Activated CD8-positive, alpha-beta T cell treated with anti-CD3 and anti-CD28 coated beads, Interleukin-2, amount 10 ng/mL, durations not matched to agents 7 days and 5 days (primary cell): ENCODE data around the gene CD8B. TPM values are rescaled to one million over a fixed set of nuclear protein-coding genes. Genes with fewer than 3 reads are reported as not detected.

Experiments used
- ATAC-seq: fragments of 150-1000 bp; cut with Tn5 transposase; one replicate; pipeline ENCODE4 v1.10.0; 2021; ENCODE audit warnings: moderate library complexity
- CTCF ChIA-PET: fragments of 350-600 bp; sonication (Branson Sonifier 250); formaldehyde crosslinking; loops from one replicate; lab custom pipeline; 2021; ENCODE audit warnings: antibody characterized with exemption; lab: Charles Lee
- POLR2A ChIA-PET: fragments of 350-600 bp; sonication (Branson Sonifier 250); formaldehyde crosslinking; loops from one replicate; lab custom pipeline; 2021; ENCODE audit warnings: antibody characterized with exemption; lab: Charles Lee
- DNase-seq: peaks from one replicate; pipeline ENCODE4 v3.0.0-alpha.2; 2020
- H3K27ac Mint-ChIP-seq: one replicate; pipeline ENCODE4 v1.8.0; 2021; ENCODE audit warnings: mild to moderate bottlenecking, mixed read lengths
- H3K27me3 Mint-ChIP-seq: one replicate; pipeline ENCODE4 v1.8.0; 2021; ENCODE audit warnings: low read depth, mixed read lengths
- H3K36me3 Mint-ChIP-seq: one replicate; pipeline ENCODE4 v1.8.0; 2021; ENCODE audit warnings: low read depth, mixed read lengths
- H3K4me1 Mint-ChIP-seq: one replicate; pipeline ENCODE4 v1.8.0; 2021; ENCODE audit warnings: low read depth, mixed read lengths
- H3K4me3 Mint-ChIP-seq: one replicate; pipeline ENCODE4 v1.8.0; 2021; ENCODE audit warnings: mild to moderate bottlenecking, mixed read lengths
- H3K9me3 Mint-ChIP-seq: one replicate; pipeline ENCODE4 v1.8.0; 2022; ENCODE audit warnings: mixed read lengths; ENCODE audit not compliant: insufficient read depth
- total RNA-seq, 2 experiments: library from RNA; stranded (reverse); gene quantifications; one replicate each; pipeline ENCODE4 v1.2.3, GENCODE V29; 2021

The CD8B gene
- total RNA-seq, 2 experiments from 2014 or later: 423 to 439 TPM

GRCh38 chr2:86818114-86818801, 43.4 kb downstream of the CD8B start:
- peaks cover 70% of the 10 kb centered on the region for H3K36me3 Mint-ChIP-seq
- H3K9me3 Mint-ChIP-seq: no peaks in the 10 kb centered on the region
- no peaks in the 10 kb centered on the region for H3K27me3 Mint-ChIP-seq
- CTCF ChIA-PET: interaction anchor here (10.2 kb wide), 1 partner anchor 10 kb away, joined by 82 read pairs; no protein-coding TSS in a partner anchor
- peaks cover 81% of the 10 kb centered on the region for H3K4me1 Mint-ChIP-seq
- peak overlapping the region; percentile 37 for H3K4me3 Mint-ChIP-seq
- peak overlapping the region; percentile 82 for H3K27ac Mint-ChIP-seq
- POLR2A ChIA-PET: interaction anchor here (1.9 to 12.1 kb wide), 2 partner anchors 8 to 27 kb away, joined by 6 to 218 read pairs; partner anchors contain the start of gene CD8A
- DNase-seq (no peak), ATAC-seq (no peak)

GRCh38 chr2:86815611-86816010, 46.1 kb downstream of the CD8B start:
- Mint-ChIP-seq H3K4me1 (peaks cover 80% of the 10 kb centered on the region), H3K36me3 (peaks cover 77% of the 10 kb centered on the region), H3K4me3 (peak overlapping the region; percentile 48), H3K27me3 (no peaks in the 10 kb centered on the region), H3K27ac (peak overlapping the region; percentile 81), H3K9me3 (no peaks in the 10 kb centered on the region)
- DNase-seq (peak; percentile 54), ATAC-seq (peak; percentile 66)
- POLR2A ChIA-PET: interaction anchor here (12.2 kb wide), 1 partner anchor 9 kb away, joined by 218 read pairs; no protein-coding TSS in a partner anchor
- CTCF ChIA-PET: interaction anchor here (1.7 kb wide), 1 partner anchor 9 kb away, joined by 5 read pairs; no protein-coding TSS in a partner anchor

- H3K27me3 Mint-ChIP-seq: no peaks in the 10 kb centered on the region
- DNase-seq (peak; percentile 72), ATAC-seq (peak; percentile 12)
- CTCF ChIA-PET: interaction anchor here (0.6 to 8.7 kb wide), 5 partner anchors 14 to 52 kb away, joined by 3 to 243 read pairs (median 82); partner anchors contain the start of gene CD8A
- POLR2A ChIA-PET: interaction anchor here (0.6 to 12.2 kb wide), 7 partner anchors 15 to 547 kb away, joined by 3 to 329 read pairs (median 5); partner anchors contain the start of gene CD8A
- H3K36me3 Mint-ChIP-seq: peaks cover 49% of the 10 kb centered on the region
- H3K4me1 Mint-ChIP-seq: peaks cover 51% of the 10 kb centered on the region
- no peaks in the 10 kb centered on the region for H3K9me3 Mint-ChIP-seq
- H3K27ac Mint-ChIP-seq: peak overlapping the region; percentile 94
- H3K4me3 Mint-ChIP-seq: peak overlapping the region; percentile 93
These were observed 52.1 kb downstream of the CD8B start for GRCh38 chr2:86809481-86810121.

GRCh38 chr2:86808315-86809161, 53.1 kb downstream of the CD8B start:
- peak overlapping the region; percentile 94 for H3K27ac Mint-ChIP-seq
- H3K27me3 Mint-ChIP-seq: no peaks in the 10 kb centered on the region
- H3K36me3 Mint-ChIP-seq: peaks cover 46% of the 10 kb centered on the region
- H3K4me3 Mint-ChIP-seq: peak overlapping the region; percentile 93
- H3K9me3 Mint-ChIP-seq: no peaks in the 10 kb centered on the region
- POLR2A ChIA-PET: interaction anchor here (0.6 to 12.2 kb wide), 9 partner anchors 15 to 367 kb away, joined by 3 to 329 read pairs (median 8); partner anchors contain the start of genes CD8A and KDM3A
- peak; percentile 73 for ATAC-seq
- H3K4me1 Mint-ChIP-seq: peaks cover 50% of the 10 kb centered on the region
- DNase-seq: peak; percentile 98
- CTCF ChIA-PET: interaction anchor here (0.6 to 8.7 kb wide), 5 partner anchors 15 to 50 kb away, joined by 3 to 243 read pairs (median 82); partner anchors contain the start of gene CD8A

GRCh38 chr2:86807468-86808275, 54.0 kb downstream of the CD8B start:
- ATAC-seq (peak; percentile 45), DNase-seq (peak; percentile 91)
- Mint-ChIP-seq H3K27ac (peak overlapping the region; percentile 94), H3K27me3 (no peaks in the 10 kb centered on the region), H3K4me3 (peak overlapping the region; percentile 93), H3K36me3 (peaks cover 40% of the 10 kb centered on the region), H3K4me1 (peaks cover 45% of the 10 kb centered on the region), H3K9me3 (no peaks in the 10 kb centered on the region)
- CTCF ChIA-PET: interaction anchor here (0.9 to 8.7 kb wide), 4 partner anchors 16 to 186 kb away, joined by 4 to 243 read pairs (median 101); partner anchors contain the start of gene CD8A
- POLR2A ChIA-PET: interaction anchor here (1.3 to 12.2 kb wide), 6 partner anchors 14 to 366 kb away, joined by 4 to 329 read pairs (median 88); partner anchors contain the start of genes CD8A and KDM3A

GRCh38 chr2:86807133-86807467, 54.6 kb downstream of the CD8B start:
- ATAC-seq (no peak), DNase-seq (no peak)
- Mint-ChIP-seq H3K9me3 (no peaks in the 10 kb centered on the region), H3K27ac (peak overlapping the region; percentile 94), H3K4me3 (peak overlapping the region; percentile 93), H3K36me3 (peaks cover 34% of the 10 kb centered on the region), H3K4me1 (peaks cover 39% of the 10 kb centered on the region), H3K27me3 (no peaks in the 10 kb centered on the region)
- POLR2A ChIA-PET: interaction anchor here (0.9 to 12.2 kb wide), 7 partner anchors 14 to 365 kb away, joined by 3 to 329 read pairs (median 13); partner anchors contain the start of genes CD8A and KDM3A
- CTCF ChIA-PET: interaction anchor here (0.9 to 8.7 kb wide), 4 partner anchors 16 to 185 kb away, joined by 4 to 243 read pairs (median 101); partner anchors contain the start of gene CD8A

GRCh38 chr2:86806059-86806857, 55.4 kb downstream of the CD8B start:
- DNase-seq (peak; percentile 50), ATAC-seq (no peak)
- ChIA-PET POLR2A (interaction anchor here (0.9 to 12.2 kb wide), 7 partner anchors 13 to 364 kb away, joined by 3 to 329 read pairs (median 13); partner anchors contain the start of genes CD8A and KDM3A), CTCF (interaction anchor here (0.6 to 8.7 kb wide), 4 partner anchors 17 to 43 kb away, joined by 3 to 243 read pairs (median 101); partner anchors contain the start of gene CD8A)
- H3K4me3 Mint-ChIP-seq: peak overlapping the region; percentile 93
- H3K9me3 Mint-ChIP-seq: no peaks in the 10 kb centered on the region
- H3K4me1 Mint-ChIP-seq: peaks cover 31% of the 10 kb centered on the region
- peak overlapping the region; percentile 94 for H3K27ac Mint-ChIP-seq
- H3K36me3 Mint-ChIP-seq: peaks cover 26% of the 10 kb centered on the region
- H3K27me3 Mint-ChIP-seq: no peaks in the 10 kb centered on the region

GRCh38 chr2:86800856-86801567, 60.7 kb downstream of the CD8B start:
- peaks cover 43% of the 10 kb centered on the region for H3K36me3 Mint-ChIP-seq
- CTCF ChIA-PET: no interaction called here
- no peak overlapping the region for H3K27ac Mint-ChIP-seq
- H3K4me1 Mint-ChIP-seq: peaks cover 25% of the 10 kb centered on the region
- POLR2A ChIA-PET: no interaction called here
- H3K9me3 Mint-ChIP-seq: peaks cover 13% of the 10 kb centered on the region
- no peak overlapping the region for H3K4me3 Mint-ChIP-seq
- no peaks in the 10 kb centered on the region for H3K27me3 Mint-ChIP-seq
- peak; percentile 7 for DNase-seq
- no peak for ATAC-seq

GRCh38 chr2:86794861-86795260, 66.8 kb downstream of the CD8B start:
- peak overlapping the region; percentile 76 for H3K4me3 Mint-ChIP-seq
- POLR2A ChIA-PET: interaction anchor here (0.9 to 9.9 kb wide), 5 partner anchors 9 to 31 kb away, joined by 3 to 329 read pairs (median 8); no protein-coding TSS in a partner anchor

More at GRCh38 chr2:86794861-86795260, 66.8 kb downstream of the CD8B start:
- CTCF ChIA-PET: interaction anchor here (1.6 to 19.7 kb wide), 3 partner anchors 9 to 30 kb away, joined by 11 to 243 read pairs (median 15); no protein-coding TSS in a partner anchor
- H3K9me3 Mint-ChIP-seq: peaks cover 19% of the 10 kb centered on the region
- H3K4me1 Mint-ChIP-seq: peaks cover 50% of the 10 kb centered on the region
- peak; percentile 73 for DNase-seq
- H3K27me3 Mint-ChIP-seq: no peaks in the 10 kb centered on the region
- H3K27ac Mint-ChIP-seq: peak overlapping the region; percentile 96
- ATAC-seq: peak; percentile 32
- H3K36me3 Mint-ChIP-seq: peaks cover 57% of the 10 kb centered on the region
